ENCODE results near the gene MACROH2A2. TPM values are rescaled to one million over a fixed set of nuclear protein-coding genes. Genes with fewer than 3 reads are reported as not detected.
"Not testable (repeated sequence)": the region's sequence is repeated elsewhere in the genome, so short reads cannot be mapped to it uniquely, and the experiment has no call there.

The MACROH2A2 gene
- 1.5 and 1.8 TPM in 2 replicates for total RNA-seq (2014; rRNA removed; shearing (Covaris generic))

DNA sequence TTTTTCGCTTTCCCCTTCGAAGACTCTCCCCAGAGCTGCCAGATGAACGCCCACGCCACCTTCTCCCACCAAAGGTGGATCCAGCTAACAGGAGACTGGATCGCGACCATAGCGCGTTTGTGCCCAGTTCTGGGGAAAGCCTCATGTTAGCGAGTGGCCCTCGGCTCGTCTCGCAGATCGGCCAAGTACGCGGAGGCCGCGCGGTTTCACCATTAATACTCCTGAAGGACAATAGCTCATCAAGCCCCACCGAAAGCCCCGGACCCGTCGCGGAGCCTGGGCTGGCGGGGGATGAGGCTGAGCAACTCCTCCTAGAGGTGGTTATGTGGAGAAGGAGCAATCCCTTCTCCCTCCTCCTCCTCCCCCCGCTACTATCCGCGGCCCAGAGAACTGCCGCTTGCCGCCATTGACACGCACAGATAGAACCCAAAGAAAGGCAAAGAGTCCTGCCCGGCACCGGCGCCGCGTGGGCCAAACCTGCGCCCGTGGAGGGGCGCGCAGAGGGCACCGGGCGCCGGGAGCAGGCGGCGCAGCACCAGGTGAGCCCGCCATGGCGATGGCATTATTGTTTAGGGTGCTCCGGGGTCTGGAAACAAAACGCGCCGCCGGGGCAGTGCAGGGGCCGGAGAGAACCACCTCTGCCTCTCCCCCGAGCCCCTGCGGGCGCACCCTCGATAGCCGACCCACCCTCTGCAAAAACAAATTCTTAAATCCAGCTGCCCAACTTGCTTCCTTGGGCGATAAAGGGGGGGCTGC lies at the start of gene MACROH2A2:
Gene MACROH2A2 (plus strand): TSS at position 385 of the 756 bp plus-strand sequence. CDS start 22,813 bp downstream, outside the sequence.
- peak; percentile 17 for DNase-seq (ENCODE audit: low read depth)

- peak; percentile 2 for DNase-seq (ENCODE audit: low read depth)
Measured at GRCh38 chr10:70007116-70007820, 45.4 kb upstream of the MACROH2A2 start.

DNA sequence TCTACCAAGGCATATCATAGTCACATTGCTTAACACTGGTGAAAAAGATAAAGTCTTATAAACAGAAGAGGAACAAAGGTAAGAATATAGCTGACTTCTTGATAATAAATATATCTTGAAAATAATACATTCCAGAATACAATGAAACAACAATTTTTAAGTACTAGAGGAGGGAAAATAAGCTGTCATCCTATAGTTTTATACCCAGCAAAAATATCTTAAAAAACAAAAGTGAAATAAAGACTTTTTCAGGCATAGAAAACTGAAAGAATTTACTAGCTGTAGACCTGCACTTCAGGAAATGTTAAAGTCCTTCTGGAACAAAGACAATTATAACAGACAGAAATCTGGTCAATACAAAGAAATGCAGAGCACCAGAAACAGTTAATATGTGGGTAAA lies 21.4 kb upstream of the MACROH2A2 start:
- DNase-seq (ENCODE audit: low read depth) = no peak

GRCh38 chr10:70032667-70033289 lies 19.9 kb upstream of the MACROH2A2 start:
- DNase-seq (ENCODE audit: low read depth) = no peak

GRCh38 chr10:70034232-70034631 lies 18.4 kb upstream of the MACROH2A2 start:
- DNase-seq (ENCODE audit: low read depth) = no peak

GRCh38 chr10:70035531-70035930 lies 17.1 kb upstream of the MACROH2A2 start:
- DNase-seq (ENCODE audit: low read depth) = no peak

- no peak for DNase-seq (ENCODE audit: low read depth)
Measured at GRCh38 chr10:70038923-70039322, 13.7 kb upstream of the MACROH2A2 start.

- DNase-seq (ENCODE audit: low read depth) = no peak
Measured at GRCh38 chr10:70041016-70041415, 11.6 kb upstream of the MACROH2A2 start.

DNA sequence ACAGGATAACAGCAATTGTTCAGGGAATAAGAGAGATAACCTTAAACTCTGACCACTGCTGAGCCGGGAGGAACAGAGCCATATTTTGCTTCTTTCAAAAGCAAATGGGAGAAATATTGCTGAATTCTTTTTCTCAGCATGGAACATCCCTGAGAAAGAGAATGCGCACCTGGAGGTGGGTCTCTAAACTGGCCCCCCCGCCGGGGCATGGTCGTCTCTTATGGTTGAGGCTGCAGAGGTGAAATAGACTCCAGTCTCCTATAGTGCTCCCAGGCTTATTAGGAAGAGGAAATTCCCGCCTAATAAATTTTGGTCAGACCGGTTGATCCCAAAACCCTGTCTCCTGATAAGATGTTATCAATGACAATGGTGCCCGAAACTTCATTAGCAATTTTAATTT lies 10.9 kb upstream of the MACROH2A2 start:
- not testable (repeated sequence) for DNase-seq (ENCODE audit: low read depth)

- not testable (repeated sequence) for DNase-seq (ENCODE audit: low read depth)
Measured at GRCh38 chr10:70047066-70047465, 5.6 kb upstream of the MACROH2A2 start.

DNA sequence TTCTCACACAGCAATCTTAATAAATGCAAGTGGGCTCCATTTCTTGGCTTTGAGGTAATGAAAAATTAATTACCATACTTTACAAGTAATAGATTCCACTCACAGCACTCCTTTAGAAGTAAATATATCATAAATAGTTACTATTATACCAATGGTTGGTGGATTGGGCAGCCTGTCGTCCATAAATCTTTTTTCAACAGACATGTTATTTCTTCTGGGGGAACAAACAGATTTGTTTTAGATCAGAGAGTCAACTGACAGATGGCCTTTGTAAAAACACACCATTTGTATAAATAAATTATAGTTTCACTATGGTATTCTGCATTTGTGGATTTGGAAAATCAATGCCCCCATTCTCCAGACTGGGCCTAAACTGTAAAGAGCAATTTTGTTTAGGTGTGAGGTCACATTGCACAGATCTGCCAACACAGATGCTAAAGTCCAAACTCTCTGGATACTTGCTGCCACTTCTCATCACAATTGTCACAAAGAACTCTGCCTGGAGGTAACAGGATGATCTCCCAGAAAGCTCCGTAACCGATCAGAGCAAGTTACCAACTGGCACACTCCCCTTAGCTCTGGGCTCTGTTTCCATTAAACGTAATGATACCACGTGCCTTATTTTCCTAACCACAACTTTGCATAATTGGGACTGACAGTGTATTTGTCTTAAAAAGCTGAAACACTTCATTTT lies 4.5 kb upstream of the MACROH2A2 start:
- DNase-seq (ENCODE audit: low read depth) = no peak

DNA sequence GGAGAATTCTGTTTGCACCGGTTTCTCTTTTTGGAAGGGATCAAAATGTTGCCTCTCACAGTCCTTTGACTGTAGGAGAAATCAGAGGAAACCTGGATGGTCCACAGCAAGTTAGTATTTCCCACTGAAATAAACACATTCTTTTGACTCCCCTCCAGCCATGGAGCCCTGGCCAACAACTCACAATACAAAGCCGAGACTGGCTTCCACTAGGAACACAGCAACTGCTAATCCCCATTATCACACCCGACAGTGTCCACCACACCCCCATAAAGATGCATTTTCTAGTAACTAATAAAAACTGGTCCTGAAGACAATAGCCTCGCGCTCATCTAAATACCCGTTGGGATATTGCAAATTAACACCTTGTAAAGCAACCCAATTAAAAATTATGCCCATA lies 798 bp upstream of the MACROH2A2 start:
- DNase-seq (ENCODE audit: low read depth) = no peak

DNA sequence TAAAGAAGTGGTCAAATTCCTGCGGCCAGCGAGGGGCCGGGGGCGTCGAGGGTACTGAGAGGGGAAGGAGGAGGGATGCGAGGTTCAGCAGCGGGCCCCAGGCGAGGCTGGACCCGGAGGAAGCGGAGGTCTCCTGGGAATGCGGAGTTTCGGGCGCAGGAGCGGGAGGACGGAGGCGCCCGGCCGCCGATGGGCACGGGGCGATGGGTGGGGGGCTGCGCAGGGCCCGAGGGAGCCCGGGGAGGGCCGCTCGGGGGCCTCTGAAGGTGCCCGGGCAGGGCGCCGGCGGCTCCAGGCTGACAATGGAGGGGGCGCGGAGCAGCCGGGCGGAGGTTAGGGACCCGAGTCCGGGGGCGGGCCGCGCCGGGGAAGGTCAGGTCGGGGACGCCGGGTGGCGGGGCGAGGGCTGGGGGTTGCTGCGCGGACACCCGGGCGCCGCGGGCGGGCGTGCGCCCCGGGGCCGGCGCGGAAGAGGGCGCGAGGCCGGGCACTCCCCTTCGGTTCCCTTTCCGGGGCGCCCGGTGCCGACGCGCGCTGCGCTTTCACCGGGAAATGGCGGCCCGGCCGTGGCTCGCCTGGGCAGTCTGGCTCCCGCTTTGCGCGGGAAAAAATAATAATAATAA lies 683 bp downstream of the MACROH2A2 start:
- no peak for DNase-seq (ENCODE audit: low read depth)

DNA sequence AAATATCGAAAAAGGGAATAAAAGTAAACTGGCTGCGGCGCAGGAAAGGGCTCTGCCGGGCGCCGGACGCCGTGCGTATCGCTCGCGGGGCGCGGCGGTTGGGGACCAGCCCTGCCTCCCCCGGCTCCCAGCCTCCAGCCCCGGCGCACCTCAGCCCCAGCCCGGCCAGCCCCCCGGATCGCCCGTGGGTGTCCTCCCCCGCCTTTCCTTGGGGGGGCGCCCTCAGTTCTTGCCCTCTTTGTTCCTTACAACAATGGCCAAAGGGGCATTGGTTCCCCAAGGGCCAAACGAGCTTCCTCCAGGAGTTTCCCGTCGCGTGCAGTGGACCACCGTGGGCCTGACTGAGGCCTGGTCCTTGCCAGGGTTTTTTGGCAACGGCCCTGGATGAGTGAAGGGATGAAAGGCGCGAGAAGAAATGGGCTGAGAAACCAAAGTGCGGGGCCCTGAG lies 1.2 kb downstream of the MACROH2A2 start:
- DNase-seq (ENCODE audit: low read depth) = no peak

- no peak for DNase-seq (ENCODE audit: low read depth)
Measured at GRCh38 chr10:70054902-70055301, 2.3 kb downstream of the MACROH2A2 start.

DNA sequence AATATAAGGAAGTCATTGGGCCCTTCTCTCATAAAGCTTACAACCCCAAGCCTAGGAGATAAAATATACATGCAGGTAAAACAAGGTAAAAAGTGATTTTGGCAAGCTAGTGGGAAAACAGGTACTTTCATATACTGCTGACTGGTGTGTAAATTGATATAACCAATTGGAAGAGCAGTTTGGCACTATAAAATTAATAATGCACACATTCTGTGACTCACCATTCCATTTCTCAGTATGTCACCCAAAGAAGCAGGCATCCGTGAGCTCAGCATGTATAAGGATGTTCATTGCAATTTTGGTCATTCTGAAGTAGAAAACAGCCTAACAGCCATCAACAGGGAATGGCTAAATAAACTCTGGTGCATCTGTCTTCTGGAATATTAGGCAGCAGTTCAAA lies 2.9 kb downstream of the MACROH2A2 start:
- no peak for DNase-seq (ENCODE audit: low read depth)

GRCh38 chr10:70057306-70057705 lies 4.7 kb downstream of the MACROH2A2 start:
- no peak for DNase-seq (ENCODE audit: low read depth)

- no peak for DNase-seq (ENCODE audit: low read depth)
Measured at GRCh38 chr10:70060389-70060788, 7.7 kb downstream of the MACROH2A2 start.

- no peak for DNase-seq (ENCODE audit: low read depth)
Measured at GRCh38 chr10:70063418-70064098, 10.9 kb downstream of the MACROH2A2 start.

DNA sequence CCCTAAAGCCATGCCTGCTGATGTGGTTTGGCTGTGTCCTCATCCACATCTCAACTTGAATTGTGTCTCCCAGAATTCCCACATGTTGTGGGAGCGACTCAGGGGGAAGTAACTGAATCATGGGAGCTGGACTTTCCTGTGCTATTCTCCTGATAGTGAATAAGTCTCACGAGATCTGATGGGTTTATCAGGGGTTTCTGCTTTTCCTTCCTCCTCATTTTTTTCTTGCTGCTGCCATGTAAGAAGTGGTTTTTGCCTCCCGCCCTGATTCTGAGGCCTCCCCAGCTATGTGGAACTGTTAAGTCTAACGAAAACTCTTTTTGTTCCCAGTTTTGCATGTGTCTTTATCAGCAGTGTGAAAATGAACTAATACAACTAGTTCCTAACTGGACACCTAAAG lies 11.8 kb downstream of the MACROH2A2 start:
- no peak for DNase-seq (ENCODE audit: low read depth)

DNA sequence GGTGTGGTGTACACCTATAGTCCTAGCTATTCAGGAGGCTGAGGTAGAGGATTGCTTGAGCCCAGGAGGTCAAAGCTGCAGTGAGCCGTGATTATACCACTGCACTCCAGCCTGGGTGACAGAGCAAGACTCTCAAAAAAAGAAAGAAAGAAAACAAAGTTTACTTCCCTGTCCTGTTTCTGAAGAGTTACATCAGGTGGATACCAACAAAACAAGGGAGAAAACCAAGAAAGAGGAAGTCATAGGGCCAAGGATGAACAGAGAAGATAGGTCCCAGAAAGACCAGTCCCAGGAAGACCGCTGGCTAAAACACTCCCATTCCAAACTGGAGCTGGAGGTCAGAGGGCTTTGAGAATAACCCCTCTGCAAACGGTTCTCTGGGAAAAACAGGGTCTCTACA lies 13.5 kb downstream of the MACROH2A2 start:
- no peak for DNase-seq (ENCODE audit: low read depth)

Data from RPMI7951 (cell line).